ENCODE results near the gene PKIB. TPM values are rescaled to one million over a fixed set of nuclear protein-coding genes. Genes with fewer than 3 reads are reported as not detected.

The PKIB gene
- total RNA-seq, 1 donor from 2014 or later = 44.8 TPM

- Mint-ChIP-seq H3K4me1 (ENCODE audit: low read depth) (no peaks in the 10 kb centered on the region), H3K36me3 (ENCODE audit: insufficient read depth) (peaks cover 5% of the 10 kb centered on the region), H3K27ac (no peak overlapping the region), H3K9me3 (ENCODE audit: low read depth) (no peaks in the 10 kb centered on the region), H3K4me3 (ENCODE audit: low read depth) (no peak overlapping the region), H3K27me3 (no peaks in the 10 kb centered on the region)
- no peak for DNase-seq (ENCODE audit: low spot score, unreplicated experiment)
- TF ChIP-seq CTCF (IDR thresholded peaks at IDR 0.05; ENCODE audit: unreplicated experiment) = no peak
Measured at GRCh38 chr6:122718616-122719015, 108.4 kb downstream of the PKIB start.

- TF ChIP-seq CTCF (IDR thresholded peaks at IDR 0.05; ENCODE audit: unreplicated experiment) = no peak
- Mint-ChIP-seq H3K4me3 (ENCODE audit: low read depth) (no peak overlapping the region), H3K27me3 (no peaks in the 10 kb centered on the region), H3K4me1 (ENCODE audit: low read depth) (no peaks in the 10 kb centered on the region), H3K27ac (no peak overlapping the region), H3K36me3 (ENCODE audit: insufficient read depth) (peaks cover 5% of the 10 kb centered on the region), H3K9me3 (ENCODE audit: low read depth) (no peaks in the 10 kb centered on the region)
- no peak for DNase-seq (ENCODE audit: low spot score, unreplicated experiment)
Measured at GRCh38 chr6:122719176-122719575, 109.0 kb downstream of the PKIB start.

DNA sequence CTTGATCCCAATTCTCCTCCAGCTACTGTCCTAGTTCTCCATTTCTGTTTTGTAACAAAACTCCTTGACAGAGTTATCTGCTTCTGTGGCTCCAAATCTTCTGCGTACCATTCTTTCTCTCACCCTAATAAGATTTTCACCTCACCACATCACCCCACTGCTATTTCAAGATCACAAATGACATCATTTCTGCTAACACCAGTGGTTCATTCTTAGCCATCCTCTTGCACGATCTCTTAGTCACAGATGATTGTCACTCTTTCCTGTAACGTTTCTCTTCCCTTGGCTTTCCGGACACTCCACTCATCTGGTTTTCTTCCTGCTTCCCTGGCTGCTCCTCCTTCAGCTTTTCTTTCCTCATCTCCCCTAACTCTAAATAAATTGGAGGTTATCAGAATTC lies 112.5 kb downstream of the PKIB start:
- H3K4me1 Mint-ChIP-seq (ENCODE audit: low read depth) = no peaks in the 10 kb centered on the region
- no peak overlapping the region for H3K27ac Mint-ChIP-seq
- H3K27me3 Mint-ChIP-seq = no peaks in the 10 kb centered on the region
- no peak for TF ChIP-seq CTCF (IDR thresholded peaks at IDR 0.05; ENCODE audit: unreplicated experiment)
- no peak for DNase-seq (ENCODE audit: low spot score, unreplicated experiment)
- H3K9me3 Mint-ChIP-seq (ENCODE audit: low read depth) = no peaks in the 10 kb centered on the region
- no peak overlapping the region for H3K4me3 Mint-ChIP-seq (ENCODE audit: low read depth)
- H3K36me3 Mint-ChIP-seq (ENCODE audit: insufficient read depth) = peaks cover 6% of the 10 kb centered on the region

GRCh38 chr6:122726649-122727048 lies 116.4 kb downstream of the PKIB start:
- Mint-ChIP-seq H3K27ac (peak overlapping the region; percentile 2), H3K4me1 (ENCODE audit: low read depth) (no peaks in the 10 kb centered on the region), H3K27me3 (no peaks in the 10 kb centered on the region), H3K9me3 (ENCODE audit: low read depth) (no peaks in the 10 kb centered on the region), H3K36me3 (ENCODE audit: insufficient read depth) (peaks cover 2% of the 10 kb centered on the region), H3K4me3 (ENCODE audit: low read depth) (no peak overlapping the region)
- no peak for DNase-seq (ENCODE audit: low spot score, unreplicated experiment)
- peak; percentile 58 for TF ChIP-seq CTCF (IDR thresholded peaks at IDR 0.05; ENCODE audit: unreplicated experiment)

DNA sequence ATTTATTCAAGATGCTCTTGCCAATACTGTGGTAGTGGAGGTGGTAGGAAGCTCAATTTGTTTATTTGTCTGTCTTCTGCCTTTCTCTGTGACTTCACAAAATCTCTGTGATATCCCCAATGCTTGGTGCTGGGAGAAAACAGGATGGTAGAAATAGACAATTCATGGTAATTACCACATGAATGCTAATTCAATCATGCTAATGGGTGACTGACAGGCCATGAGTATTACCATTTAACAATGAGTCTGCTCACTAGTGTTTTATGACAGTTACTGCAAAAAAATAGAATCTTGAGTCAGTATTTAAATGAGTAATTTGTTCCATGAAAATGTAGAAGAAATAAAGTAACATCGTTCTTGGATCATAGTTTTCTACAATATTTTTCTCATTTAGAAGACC lies 117.0 kb downstream of the PKIB start:
- TF ChIP-seq CTCF (IDR thresholded peaks at IDR 0.05; ENCODE audit: unreplicated experiment) = no peak
- no peak for DNase-seq (ENCODE audit: low spot score, unreplicated experiment)
- Mint-ChIP-seq H3K36me3 (ENCODE audit: insufficient read depth) (peaks cover 2% of the 10 kb centered on the region), H3K4me3 (ENCODE audit: low read depth) (no peak overlapping the region), H3K27me3 (no peaks in the 10 kb centered on the region), H3K27ac (peak overlapping the region; percentile 2), H3K4me1 (ENCODE audit: low read depth) (no peaks in the 10 kb centered on the region), H3K9me3 (ENCODE audit: low read depth) (no peaks in the 10 kb centered on the region)
